ENCODE data around the gene ARL9. TPM values are rescaled to one million over a fixed set of nuclear protein-coding genes. Genes with fewer than 3 reads are reported as not detected.

The ARL9 gene
- total RNA-seq, 3 donors from 2014 or later: 0.28 TPM; not detected in 2

DNA sequence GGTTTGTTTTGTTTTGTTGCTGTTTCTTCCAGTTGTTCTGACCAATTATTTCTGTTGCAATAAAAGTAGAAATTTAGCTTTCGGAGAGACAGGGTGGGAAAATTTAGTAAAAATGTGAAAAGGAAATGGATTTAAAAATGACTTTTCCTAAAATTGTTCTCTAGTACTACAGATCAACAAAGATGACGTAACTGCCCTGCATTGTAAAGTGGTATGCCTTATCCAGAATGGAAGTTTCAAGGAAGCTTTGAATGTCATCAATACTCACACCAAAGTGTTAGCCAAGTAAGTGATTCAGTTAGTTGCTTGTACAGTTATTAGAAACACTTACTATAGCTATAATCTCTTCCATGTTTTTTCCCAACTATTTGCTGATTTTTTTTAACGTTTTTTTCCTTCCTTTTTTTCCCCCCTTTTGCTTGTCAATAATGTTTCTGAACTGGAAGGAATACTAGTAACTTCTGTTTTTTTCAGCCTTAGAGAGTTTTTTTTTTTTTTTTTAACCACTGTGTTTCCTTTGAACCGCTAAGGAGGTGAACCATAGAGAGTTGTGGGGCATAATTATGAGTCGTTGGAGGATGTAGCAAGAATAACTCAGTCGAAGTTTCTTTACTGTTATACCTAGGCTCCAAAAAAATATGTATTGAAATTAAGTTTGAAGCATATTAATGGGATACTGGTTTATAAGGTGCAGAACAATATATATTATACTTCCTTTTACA, 35.9 kb upstream of the ARL9 start:
- DNase-seq: no peak
- no peak for ATAC-seq
- TF ChIP-seq, protein P1, sequence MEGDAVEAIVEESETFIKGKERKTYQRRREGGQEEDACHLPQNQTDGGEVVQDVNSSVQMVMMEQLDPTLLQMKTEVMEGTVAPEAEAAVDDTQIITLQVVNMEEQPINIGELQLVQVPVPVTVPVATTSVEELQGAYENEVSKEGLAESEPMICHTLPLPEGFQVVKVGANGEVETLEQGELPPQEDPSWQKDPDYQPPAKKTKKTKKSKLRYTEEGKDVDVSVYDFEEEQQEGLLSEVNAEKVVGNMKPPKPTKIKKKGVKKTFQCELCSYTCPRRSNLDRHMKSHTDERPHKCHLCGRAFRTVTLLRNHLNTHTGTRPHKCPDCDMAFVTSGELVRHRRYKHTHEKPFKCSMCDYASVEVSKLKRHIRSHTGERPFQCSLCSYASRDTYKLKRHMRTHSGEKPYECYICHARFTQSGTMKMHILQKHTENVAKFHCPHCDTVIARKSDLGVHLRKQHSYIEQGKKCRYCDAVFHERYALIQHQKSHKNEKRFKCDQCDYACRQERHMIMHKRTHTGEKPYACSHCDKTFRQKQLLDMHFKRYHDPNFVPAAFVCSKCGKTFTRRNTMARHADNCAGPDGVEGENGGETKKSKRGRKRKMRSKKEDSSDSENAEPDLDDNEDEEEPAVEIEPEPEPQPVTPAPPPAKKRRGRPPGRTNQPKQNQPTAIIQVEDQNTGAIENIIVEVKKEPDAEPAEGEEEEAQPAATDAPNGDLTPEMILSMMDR (IDR thresholded peaks at IDR 0.05): no peak
- no peak overlapping the region for H3K4me3 ChIP-seq
- H3K4me1 ChIP-seq (ENCODE audit: low read depth): peaks cover 18% of the 10 kb centered on the region
- intact Hi-C loops (cut with DNase I, micrococcal nuclease): no loop called here
- no peaks in the 10 kb centered on the region for H3K9me3 ChIP-seq
- H3K36me3 ChIP-seq (ENCODE audit: low read depth): peaks cover 6% of the 10 kb centered on the region

DNA sequence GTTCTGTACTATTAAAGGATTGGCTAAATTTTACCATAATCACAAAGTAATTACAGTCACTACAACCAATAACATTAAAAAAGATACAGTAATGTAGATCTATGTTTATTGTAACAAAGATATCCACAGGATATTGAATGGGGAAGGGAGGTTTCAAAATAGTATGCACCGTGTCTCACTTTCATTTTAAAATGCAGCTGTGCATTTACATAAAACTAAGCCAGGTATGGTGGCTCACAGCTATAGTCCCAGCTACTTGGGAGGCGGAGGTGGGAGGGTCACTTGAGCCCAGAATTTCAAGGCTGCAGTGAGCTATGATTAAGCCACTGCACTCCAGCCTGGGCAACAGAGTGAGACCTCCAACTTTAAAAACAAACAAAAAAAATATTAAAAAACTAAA, 29.7 kb upstream of the ARL9 start:
- ATAC-seq (no peak), DNase-seq (no peak)
- no peak overlapping the region for H3K4me3 ChIP-seq
- intact Hi-C loops (cut with DNase I, micrococcal nuclease): no loop called here
- H3K36me3 ChIP-seq (ENCODE audit: low read depth): peaks cover 13% of the 10 kb centered on the region
- no peaks in the 10 kb centered on the region for H3K4me1 ChIP-seq (ENCODE audit: low read depth)
- TF ChIP-seq, protein P1 (IDR thresholded peaks at IDR 0.05): no peak
- H3K9me3 ChIP-seq: no peaks in the 10 kb centered on the region

DNA sequence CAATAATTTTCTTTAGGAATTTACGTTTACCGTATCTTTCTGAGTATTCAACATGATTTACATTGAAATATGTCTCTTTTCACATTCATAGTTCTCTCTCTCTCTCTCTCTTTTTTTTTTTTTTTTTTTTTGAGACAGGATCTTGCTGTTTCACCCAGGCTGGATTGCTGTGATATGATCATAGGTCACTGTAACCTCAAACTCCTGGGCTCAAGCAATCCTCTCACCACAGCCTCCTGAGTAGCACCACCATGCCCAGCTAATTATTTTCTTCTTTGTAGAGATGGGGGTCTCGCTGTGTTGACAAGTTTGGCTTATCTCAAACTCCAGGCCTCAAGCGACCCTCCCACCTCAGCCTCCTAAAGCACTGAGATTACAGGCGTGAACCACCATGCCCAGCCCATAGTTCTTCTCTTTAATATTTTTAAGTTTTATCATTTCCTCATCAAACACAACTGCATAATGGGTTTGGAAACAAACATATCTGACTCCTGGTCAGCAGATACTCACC, 28.3 kb upstream of the ARL9 start:
- intact Hi-C loops (cut with DNase I, micrococcal nuclease): no loop called here
- Histone ChIP-seq H3K4me3 (no peak overlapping the region), H3K9me3 (no peaks in the 10 kb centered on the region), H3K36me3 (ENCODE audit: low read depth) (peaks cover 13% of the 10 kb centered on the region), H3K4me1 (ENCODE audit: low read depth) (no peaks in the 10 kb centered on the region)
- TF ChIP-seq, protein P1 (IDR thresholded peaks at IDR 0.05): no peak
- no peak for DNase-seq
- no peak for ATAC-seq

DNA sequence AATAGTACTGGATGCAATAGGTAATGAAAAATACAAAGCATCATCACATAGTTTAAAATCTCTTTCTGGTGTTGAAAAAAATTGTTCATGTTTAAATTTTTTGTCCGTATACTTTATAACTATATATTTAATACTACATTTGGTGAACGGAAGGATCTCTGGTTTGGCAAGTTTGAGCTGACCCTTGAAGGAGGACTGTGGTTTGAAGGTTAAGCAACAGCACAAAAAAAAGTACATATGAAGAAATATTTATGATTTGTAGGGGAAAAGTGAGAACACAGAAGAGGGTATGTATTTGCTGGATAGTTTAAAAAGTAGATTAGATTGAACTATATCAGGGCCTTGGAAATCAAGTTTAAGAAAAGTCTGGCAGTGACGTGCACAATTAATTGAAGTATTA, 24.9 kb upstream of the ARL9 start:
- Histone ChIP-seq H3K9me3 (no peaks in the 10 kb centered on the region), H3K36me3 (ENCODE audit: low read depth) (no peaks in the 10 kb centered on the region), H3K4me1 (ENCODE audit: low read depth) (no peaks in the 10 kb centered on the region), H3K4me3 (no peak overlapping the region)
- intact Hi-C loops (cut with DNase I, micrococcal nuclease): no loop called here
- TF ChIP-seq, protein P1 (IDR thresholded peaks at IDR 0.05): no peak
- DNase-seq (no peak), ATAC-seq (no peak)

DNA sequence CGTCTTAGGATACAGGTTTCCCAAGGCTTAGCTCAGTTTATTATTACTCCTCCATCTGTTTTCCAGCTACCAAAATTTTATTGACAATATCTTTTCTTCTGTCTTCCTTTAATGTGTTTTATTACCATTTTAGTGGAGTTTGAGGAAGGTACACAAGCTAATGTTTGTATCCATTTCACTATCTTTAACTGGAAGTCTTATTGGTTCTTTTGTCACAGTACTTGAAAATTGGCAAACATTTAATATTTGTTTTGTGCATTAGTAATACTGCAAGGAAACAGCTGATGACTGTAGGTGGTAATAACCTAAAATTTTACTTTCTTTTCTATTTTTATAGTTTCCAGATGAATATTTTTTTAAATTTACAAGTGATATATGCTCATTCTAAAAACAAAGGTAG, 9.3 kb upstream of the ARL9 start:
- ATAC-seq (no peak), DNase-seq (no peak)
- no peaks in the 10 kb centered on the region for H3K9me3 ChIP-seq
- TF ChIP-seq, protein P1 (IDR thresholded peaks at IDR 0.05): no peak
- H3K36me3 ChIP-seq (ENCODE audit: low read depth): no peaks in the 10 kb centered on the region
- H3K4me1 ChIP-seq (ENCODE audit: low read depth): no peaks in the 10 kb centered on the region
- intact Hi-C loops (cut with DNase I, micrococcal nuclease): no loop called here
- no peak overlapping the region for H3K4me3 ChIP-seq
